G401.6 (cell line): Measurements from ENCODE around the gene ARID4A.
"Not testable (repeated sequence)": the region's sequence is repeated elsewhere in the genome, so short reads cannot be mapped to it uniquely, and the experiment has no call there.

Experiments used
- FAIRE-seq: peaks from 2 replicates; lab custom pipeline; 2012; peaks lifted over from hg19 to GRCh38; lab: Jason Lieb, UNC

The ARID4A gene

DNA sequence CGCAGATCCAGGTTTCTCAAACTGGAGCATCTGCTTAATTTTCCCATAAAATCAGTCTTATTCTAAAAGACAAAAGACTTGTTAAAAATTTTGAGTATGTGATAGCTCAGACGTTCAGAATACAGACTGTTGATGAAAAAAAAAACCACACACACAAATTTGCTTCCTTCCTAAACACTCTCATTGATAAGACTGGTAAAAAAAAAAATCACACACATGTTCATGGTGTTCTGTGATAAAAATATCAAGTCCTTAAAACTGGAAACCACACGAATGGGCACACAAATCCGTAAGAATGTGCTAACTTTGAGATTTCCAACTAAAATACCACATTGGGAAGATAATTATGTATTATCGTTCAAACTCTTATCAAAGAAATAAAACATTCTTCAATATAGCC is 6.7 kb upstream of the ARID4A start:
- no peak for FAIRE-seq

DNA sequence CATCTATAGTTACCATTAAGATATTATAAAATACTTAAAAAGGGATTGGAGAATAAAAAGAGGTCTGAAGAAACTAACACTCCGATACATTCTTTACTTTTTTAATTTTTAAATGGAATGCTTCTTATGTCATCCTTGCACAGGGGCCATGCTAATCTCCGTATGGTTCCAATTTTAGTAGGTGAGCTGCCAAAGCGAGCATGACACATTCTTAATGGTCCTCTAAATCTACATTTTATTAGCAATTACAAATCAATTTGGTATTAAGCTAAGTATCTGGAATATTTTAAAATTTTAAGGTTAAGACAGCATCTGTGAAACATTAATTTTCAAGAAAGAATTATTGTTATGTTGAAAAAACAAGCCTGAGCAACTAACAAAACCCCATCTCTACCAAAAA is 6.2 kb upstream of the ARID4A start:
- FAIRE-seq, result no peak

DNA sequence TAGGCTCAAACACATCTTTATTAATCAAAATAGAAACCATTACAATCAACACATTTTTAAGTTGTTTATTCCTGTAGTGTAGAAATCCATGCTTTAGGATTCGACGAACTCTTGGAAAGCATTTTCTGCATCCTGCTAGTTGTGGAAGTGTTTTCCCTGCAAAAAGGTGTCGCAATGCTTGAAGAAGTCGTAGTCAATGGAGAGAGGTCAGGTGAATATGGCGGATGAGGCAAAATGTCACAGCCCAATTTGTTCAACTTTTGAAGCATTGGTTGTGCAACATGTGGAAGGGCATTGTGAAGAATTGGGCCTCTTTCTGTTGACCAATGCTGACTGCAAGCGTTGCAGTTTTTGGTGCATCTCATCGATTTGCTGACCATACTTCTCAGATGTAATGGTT is 4.2 kb upstream of the ARID4A start:
- no peak for FAIRE-seq

DNA sequence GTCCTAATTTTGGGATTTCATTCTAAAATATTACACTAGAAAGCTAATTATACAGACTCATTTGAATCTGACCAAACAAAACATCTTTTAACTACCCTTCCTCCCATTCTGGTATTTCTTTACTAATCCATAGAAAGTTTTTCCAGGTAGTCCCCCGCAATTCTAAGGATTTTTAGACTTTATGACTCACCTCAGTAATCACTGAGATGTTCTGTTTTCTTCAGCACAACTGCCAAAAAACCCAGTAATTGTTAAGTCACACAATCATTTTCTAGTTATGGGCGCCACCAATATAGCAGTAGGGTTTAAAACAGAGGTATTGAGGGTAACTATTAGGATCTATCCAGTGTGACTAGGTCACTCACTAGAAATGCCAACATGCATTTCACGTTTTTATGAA is 1.6 kb upstream of the ARID4A start:
- FAIRE-seq, result no peak

DNA sequence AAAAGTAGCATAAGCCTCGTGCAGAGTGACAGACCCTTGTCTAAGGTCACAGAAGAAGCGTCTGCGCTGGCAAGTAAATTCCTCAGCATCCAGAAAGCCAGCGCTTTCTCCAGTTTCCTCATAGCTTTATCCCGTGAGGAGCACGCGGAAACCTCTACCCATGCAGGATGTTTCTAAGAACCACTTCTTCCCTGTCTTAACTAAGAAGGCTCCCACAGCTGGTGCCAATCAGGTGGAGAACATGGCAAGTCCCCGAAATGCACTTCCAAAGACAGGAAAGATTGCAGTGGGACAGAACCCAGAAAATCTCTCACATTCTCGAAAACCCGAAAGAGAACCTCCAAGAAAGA is 968 bp upstream of the ARID4A start:
- no peak for FAIRE-seq

DNA sequence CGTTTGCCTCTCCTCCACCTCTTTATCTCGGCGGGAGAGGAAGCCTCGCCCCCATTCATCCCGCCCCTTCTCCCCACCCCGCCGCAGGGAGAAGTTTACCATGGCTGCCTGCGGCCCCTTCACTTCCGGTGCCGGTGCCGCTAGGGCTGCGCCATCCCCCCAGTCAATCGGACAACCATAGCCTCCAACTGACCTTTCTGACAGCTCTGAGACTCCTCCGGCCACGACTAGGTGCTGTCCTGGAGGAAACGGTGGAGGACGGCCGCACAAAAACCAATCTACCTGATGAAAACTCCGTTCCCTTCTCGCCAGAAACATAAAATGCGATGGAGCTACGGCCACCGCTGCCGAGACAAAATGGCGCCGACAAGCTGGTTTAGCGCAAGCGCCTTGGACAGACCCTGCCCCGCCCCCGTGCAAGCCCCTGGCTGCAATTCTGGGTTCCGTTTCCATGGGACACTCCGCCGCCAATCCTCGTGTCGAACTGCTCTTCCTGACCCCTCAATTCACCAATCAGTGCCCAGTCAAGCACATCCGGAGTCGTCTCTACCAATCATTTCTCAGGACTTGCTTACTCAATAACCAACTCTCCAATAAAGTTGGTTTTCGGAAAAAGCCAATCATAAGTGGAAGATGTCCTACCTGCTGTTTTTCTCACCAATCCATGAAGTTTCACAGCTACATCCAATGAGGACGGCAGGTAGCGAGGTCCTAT is 436 bp upstream of the ARID4A start:
- FAIRE-seq, result peak; percentile 100

DNA sequence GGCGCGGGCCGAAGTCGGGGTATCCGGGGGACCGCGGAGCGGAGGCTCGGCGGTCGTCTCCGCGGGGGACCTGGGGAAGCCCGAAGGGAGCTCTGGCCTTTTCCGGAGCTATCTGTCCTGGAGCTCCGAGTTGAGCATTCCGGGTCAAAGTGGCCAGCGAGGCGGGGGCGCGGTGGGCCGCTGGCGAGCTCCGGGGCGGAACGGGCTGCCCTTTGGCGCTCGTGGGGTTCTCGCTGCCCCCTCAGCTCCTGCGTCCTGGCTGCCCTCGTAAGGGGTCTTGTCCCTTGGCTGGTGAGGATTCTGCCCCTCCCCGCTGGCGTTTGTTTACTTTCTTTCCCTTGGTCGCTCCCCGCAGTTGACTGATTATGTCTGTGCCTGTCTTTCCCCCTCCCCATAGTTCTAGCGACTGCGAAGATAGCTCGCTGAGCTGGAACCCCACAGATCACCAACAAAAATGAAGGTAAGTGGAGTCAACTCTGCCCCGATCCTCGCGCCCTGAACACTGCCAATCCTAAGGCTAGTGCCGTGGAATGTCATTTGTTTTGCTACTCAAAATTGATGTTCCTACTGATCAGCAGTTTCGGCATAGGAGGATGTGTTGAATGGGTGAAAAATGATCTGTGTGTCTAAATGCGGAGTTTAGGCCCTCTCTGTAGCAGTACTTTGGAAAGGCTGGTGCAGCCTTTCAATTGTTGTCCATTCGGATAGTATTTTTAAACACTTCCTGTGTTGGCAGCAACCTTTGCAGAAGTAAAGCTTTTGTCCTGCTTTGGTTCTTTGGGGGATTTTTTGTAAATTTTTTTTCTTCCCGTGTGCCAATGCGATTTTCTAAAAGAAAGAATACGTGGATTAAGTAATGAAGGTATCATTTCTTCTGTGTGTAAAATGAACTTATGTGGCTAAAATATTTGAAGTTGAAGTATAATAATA is 1.3 kb downstream of the ARID4A start:
- FAIRE-seq, result no peak

DNA sequence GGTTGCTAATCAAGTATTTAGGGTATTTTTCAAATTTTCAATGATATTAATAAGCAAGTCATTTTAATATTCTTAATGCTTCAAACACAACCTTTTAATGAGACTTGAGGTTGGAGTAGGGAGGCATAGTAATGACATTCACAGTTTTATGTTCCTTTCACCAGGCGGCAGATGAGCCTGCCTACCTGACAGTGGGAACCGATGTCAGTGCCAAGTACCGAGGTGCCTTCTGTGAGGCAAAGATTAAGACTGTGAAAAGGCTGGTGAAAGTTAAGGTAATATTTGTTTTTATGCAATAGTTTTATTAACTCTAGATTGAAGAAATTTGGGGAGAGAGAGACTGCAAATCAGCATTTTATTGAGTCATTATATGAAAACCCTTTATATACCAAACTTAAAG is 3.1 kb downstream of the ARID4A start:
- FAIRE-seq, result no peak

DNA sequence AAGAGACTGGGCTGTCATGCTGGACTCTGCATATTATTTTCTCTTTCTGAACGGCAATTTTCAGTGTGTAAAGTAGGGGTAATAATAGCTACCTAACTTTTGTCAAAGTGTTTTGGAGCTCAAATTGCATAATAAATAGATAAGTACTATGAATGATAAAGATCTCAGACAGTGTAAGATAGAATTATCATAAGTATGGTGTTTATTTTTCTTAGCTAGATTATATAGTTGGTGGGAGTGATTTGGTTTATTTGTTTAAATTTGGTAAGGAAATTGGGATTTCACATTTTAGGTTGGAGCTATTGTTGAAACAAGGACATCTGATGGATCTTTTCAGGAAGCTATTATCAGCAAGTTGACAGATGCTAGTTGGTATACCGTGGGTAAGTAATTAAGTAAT is 7.4 kb downstream of the ARID4A start:
- FAIRE-seq, result no peak

DNA sequence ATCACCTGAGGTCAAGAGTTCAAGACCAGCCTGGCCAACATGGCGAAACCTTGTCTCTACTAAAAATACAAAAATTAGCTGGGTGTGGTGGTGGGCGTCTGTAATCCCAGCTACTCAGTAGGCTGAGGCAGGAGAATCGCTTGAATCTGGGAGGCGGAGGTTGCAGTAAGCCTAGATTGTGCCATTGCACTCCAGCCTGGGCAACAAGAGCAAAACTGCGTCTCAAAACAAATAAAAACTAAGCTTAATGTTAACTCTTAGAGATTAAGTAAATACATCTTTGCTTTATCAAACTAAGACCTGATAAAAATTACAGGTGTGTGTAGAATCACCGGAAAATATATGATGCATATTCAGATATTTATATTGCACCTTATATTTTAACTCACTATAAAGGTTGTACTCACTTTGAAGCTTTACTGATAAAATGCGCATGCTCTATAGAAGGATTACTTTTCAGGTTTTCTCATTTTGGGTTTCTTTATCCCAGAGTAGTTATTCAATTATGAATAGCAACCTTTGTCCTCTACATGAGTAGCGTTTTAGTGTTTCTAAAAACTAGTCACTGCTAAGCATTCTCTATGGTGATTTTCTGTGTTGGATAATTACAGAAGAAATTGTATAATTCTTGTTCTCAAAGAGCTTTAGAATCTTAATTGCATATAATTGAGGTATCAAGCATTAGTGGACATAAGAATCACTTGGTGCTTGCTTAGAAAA is 9.4 kb downstream of the ARID4A start:
- FAIRE-seq, result no peak

DNA sequence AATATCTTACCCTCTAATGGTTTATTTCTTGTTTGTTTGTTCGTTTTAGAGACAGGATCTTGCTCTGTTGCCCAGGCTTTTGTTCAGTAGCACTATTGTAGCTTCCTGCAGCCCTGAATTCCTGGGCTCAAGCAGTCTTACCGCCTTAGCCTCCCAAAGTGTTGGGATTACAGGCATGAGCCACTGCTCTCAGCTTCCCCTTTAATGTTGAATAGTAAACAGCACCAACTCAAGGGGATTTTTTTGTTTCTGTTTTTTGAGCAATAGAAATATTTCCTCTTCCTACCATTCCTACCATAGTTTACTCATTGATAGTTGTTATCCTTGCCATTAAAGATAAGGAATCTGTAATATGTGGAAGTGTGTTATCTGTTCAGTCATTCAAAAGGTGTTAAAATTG is 10.7 kb downstream of the ARID4A start:
- no peak for FAIRE-seq

DNA sequence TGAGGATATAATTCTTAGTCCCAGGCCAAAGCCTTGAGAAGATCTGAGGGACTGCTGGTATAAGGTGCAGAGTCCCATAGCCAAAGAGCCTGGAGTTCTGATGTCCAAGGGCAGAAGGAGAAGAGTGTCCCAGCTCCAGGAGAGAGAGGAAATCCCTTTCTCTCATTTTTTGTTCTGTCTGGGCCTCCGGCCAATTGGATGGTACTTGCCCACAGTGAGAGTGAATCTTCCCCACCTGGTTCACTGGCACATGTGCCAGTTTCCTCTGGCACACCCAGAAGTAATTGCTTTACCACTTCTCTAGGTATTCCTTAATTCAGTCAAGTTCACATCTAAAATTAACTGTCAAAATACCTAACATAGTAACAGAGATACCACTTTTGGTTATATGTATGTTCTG is 15.3 kb downstream of the ARID4A start:
- no peak for FAIRE-seq

DNA sequence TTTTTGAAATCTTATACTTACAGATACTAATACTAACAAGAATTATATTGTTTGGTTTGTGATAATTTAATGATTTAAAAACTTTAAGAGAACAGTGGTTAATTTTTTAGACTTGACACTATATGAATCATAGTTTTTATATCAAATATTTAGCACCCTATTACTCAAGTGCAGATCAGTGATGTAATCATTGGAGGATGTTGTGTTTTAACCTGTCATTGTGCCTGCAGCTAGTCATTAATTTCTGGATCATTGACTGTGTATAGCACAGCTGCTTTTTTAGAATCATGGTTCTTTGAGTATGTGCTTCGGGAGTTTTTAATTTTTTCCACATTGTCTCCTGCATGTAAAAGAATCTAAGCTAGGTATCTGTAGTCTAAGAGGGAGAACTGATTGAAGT is 17.3 kb downstream of the ARID4A start:
- no peak for FAIRE-seq

DNA sequence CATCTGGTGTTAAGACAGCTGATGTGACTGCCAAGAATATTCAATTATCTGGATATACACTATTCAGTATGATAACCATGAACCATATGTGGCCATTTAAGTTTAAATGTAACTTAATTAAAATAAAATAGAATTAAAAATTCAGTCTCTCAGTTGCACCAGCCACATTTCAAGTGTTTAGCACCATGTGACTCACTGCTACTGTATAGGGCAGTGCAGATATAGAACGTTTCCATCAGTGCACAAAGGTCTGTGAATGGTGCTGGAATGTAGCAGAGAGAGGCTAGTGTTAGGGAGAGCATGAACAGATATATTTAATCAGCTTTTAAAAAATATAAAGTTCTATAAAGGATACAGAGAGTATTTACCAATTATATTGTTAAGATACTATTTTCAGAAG is 28.7 kb downstream of the ARID4A start:
- no peak for FAIRE-seq

DNA sequence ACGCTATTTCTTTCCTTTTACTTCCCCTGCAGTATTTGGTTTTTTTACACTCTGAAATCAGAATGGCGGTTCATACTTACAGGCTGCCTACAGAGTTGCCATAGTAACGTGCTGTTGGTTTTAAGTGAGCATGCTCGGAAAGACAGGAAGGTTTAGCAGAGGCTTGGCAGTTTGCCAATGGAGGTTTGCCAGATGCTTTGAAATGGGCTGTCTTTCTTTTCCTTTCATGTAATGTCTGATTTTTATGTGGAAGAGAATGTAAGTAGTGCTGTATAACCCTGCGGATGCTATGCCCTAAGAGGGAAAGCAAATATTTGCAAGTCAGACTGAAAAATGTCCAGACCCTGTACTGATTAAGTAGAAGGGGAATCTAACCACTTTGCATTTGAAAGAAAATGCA is 32.8 kb downstream of the ARID4A start:
- FAIRE-seq, result no peak

DNA sequence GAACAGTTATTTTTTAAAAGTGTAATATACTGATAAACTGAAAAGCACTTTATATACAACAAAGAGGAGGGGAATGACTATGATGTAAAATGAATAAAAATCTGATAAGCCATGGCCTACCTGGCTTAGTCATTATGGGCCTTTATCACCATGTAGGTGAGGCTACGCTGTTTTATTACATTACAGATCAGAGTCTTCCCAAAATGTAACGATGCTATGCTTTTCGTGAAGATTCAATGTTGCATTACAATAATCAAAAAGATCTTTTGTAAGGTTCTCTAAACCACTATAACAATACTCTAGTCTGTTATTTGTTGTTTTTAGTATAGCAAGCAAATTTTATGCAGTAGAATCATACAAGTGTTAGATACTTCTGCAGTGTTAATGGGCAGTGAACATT is 34.2 kb downstream of the ARID4A start:
- FAIRE-seq, result peak; percentile 3

DNA sequence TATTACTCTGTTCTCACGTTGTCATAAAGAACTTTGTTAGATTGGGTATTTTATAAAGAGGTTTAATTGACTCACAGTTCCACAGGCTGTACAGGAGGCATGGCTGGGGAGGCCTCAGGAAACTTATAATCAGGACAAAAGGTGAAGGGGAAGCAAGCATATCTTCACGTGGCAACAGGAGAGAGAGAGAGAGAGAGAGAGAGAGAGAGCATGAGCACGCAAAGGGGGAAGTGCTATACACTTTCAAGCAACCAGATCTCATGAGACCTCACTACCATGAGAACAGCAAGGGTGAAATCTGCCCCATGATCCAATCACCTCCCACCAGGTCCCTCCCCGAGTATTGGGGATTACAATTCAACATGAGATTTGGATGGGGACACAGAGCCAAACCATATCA is 41.3 kb downstream of the ARID4A start:
- not testable (repeated sequence) for FAIRE-seq

DNA sequence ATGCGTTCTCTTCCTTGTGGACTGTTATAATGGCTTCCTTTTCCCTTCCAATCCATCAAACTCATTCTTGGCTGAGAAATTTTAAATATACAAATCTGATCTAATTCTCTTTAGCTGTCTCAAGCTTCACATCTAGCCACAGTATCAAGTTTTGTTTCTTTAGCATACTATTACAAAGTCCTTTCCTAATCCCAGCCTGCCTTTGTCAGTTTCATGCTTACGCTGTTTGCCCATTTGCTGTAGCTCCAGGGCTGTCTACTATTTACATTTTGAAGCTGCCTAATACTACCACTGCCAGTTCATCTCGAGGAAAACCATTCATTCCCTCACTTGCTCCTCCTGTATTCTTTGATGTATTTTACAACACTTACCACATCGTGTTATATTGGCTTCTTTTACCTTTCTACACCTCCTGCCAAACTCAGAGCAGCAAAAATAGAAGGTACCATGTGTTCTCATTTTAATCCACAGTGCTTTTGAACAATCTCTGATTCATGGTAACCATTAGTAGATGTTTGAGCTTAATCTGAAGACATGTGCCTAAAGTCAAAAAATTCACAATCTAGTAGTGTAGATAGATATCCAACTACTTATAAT is 42.9 kb downstream of the ARID4A start:
- no peak for FAIRE-seq

DNA sequence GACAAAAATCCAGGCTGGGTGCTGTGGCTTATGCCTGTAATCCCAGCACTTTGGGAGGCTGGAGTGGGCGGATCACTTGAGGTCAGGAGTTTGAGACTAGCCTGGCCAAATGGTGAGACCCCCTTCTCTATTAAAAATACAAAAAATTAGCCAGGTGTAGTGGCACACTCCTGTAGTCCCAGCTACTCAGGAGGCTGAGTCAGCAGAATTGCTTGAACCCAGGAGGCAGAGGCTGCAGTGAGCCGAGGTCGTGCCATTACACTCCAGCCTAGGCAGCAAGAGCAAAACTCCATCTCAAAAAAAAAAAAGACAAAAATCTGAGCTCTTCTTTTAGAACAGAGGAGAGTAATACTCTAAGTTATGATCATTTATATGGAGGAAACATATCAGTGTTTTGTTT is 45.2 kb downstream of the ARID4A start:
- FAIRE-seq, result not testable (repeated sequence)

DNA sequence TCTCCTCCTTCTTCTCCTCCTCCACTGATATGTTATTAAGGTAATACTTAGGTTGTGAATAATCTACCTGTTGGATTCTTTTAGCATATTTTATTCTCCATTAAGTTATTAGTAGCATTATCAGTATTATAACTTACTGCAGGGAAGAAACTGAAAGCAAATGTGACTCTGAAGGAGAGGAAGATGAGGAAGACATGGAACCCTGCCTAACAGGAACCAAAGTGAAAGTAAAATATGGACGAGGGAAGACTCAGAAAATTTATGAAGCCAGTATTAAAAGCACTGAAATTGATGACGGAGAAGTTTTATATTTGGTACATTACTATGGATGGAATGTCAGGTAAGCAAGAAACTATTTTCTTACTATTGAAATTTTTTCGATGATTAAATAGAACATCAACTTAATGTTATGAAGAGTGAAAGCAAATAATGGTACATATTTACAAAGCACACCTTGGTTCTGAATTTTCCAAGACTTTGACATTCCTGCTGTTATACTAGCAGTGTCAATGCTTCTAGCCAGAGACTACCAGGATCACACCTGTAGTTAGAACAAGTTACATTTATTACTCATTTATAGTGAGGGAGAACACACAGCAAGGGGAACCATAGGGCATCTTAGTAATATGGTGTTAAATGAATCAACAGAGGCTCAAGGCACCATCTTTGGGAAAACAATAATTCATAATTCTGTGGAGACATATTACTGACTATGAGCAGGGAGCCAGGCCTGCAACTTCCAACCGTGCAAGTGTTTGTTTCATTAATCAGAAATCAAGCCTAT is 55.4 kb downstream of the ARID4A start:
- FAIRE-seq, result no peak

DNA sequence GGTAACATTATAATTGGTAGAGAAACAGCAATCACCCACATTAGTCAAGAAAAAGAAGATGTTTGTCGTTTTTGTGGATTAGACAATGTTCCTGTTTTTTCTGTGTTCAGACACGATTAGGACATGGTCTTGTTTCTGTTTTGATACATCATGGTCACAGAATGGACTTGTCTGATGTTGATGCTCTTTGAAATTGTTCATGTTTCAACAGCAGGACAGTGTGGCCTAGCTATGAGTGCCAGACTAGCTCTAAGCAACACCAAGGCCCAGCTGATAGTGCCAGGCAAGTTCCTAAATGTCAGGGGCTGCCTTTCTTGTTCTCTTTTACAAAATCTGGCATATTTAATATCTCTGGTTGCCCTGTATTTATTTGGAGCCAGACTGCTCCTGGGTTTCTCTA is 56.5 kb downstream of the ARID4A start:
- FAIRE-seq, result no peak

DNA sequence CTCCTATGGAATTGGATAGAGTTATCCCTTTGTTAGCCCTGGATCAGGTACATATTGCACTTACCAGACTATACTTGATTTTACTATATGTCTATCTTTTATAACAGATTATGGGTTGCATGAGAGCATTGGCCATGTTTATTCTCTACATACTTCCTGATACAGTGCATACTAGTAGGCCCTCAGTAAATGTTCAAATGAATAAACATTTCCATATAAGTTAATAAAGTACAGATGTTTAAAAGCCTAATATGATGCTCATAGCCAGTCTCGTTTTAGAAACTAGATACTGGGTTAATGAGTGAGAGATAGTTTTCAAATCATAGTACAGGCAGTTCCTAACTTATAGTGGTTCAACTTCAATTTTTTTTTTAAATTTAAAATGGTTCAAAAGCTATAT is 57.9 kb downstream of the ARID4A start:
- FAIRE-seq, result no peak
